GM20431 (cell line): Measurements from ENCODE around the gene FYTTD1.
"Not testable (repeated sequence)": the region's sequence is repeated elsewhere in the genome, so short reads cannot be mapped to it uniquely, and the experiment has no call there.

Source experiments
- in situ Hi-C: fragments of 300-500 bp; cut with MseI, MboI; formaldehyde crosslinking; loops from one replicate; pipeline ENCODE4 v1.15.0; 2020; ENCODE audit warnings: low sequenced_read_pairs; ENCODE audit not compliant: unreplicated experiment

The FYTTD1 gene

GRCh38 chr3:197749601-197750395, at the start of gene FYTTD1:
Gene FYTTD1, plus strand, starts transcription at chr3:197749883. Its CDS starts 89 bp downstream, at chr3:197749972.
- in situ Hi-C loops: no loop called here

GRCh38 chr3:197700095-197700494, 49.6 kb upstream of the FYTTD1 start:
- in situ Hi-C loops: no loop called here

- in situ Hi-C loops: no loop called here
Measured at GRCh38 chr3:197701841-197702240, 47.8 kb upstream of the FYTTD1 start.

- in situ Hi-C loops: no loop called here
Measured at GRCh38 chr3:197706658-197707057, 43.0 kb upstream of the FYTTD1 start.

- in situ Hi-C loops: no loop called here
Measured at GRCh38 chr3:197709135-197709534, 40.5 kb upstream of the FYTTD1 start.

GRCh38 chr3:197710965-197711364, 38.7 kb upstream of the FYTTD1 start:
- in situ Hi-C loops: not testable (repeated sequence)

- in situ Hi-C loops: no loop called here
Measured at GRCh38 chr3:197711973-197712707, 37.5 kb upstream of the FYTTD1 start.

GRCh38 chr3:197713477-197713822, 36.2 kb upstream of the FYTTD1 start:
- in situ Hi-C loops: no loop called here

GRCh38 chr3:197714251-197714650, 35.4 kb upstream of the FYTTD1 start:
- in situ Hi-C loops: no loop called here

GRCh38 chr3:197718891-197719290, 30.8 kb upstream of the FYTTD1 start:
- in situ Hi-C loops: no loop called here

GRCh38 chr3:197720694-197721093, 29.0 kb upstream of the FYTTD1 start:
- in situ Hi-C loops: no loop called here

GRCh38 chr3:197722734-197723133, 26.9 kb upstream of the FYTTD1 start:
- in situ Hi-C loops: no loop called here

GRCh38 chr3:197727878-197728277, 21.8 kb upstream of the FYTTD1 start:
- in situ Hi-C loops: not testable (repeated sequence)

- in situ Hi-C loops: no loop called here
Measured at GRCh38 chr3:197728487-197728886, 21.2 kb upstream of the FYTTD1 start.

GRCh38 chr3:197730200-197730599, 19.5 kb upstream of the FYTTD1 start:
- in situ Hi-C loops: no loop called here

GRCh38 chr3:197730770-197731169, 18.9 kb upstream of the FYTTD1 start:
- in situ Hi-C loops: not testable (repeated sequence)

GRCh38 chr3:197731483-197731882, 18.2 kb upstream of the FYTTD1 start:
- in situ Hi-C loops: not testable (repeated sequence)

- in situ Hi-C loops: no loop called here
Measured at GRCh38 chr3:197733042-197733441, 16.6 kb upstream of the FYTTD1 start.

- in situ Hi-C loops: no loop called here
Measured at GRCh38 chr3:197734667-197735318, 14.9 kb upstream of the FYTTD1 start.

GRCh38 chr3:197736010-197736490, 13.6 kb upstream of the FYTTD1 start:
- in situ Hi-C loops: no loop called here
